GM12892 (cell line): ENCODE data around the gene TNNC1.

ENCODE experiments used
- POLR2A ChIP-seq: IDR thresholded peaks from 2 replicates; pipeline ENCODE4 v1.6.1; 2011; ENCODE audit warnings: low read depth, low read length, control low read depth
- TAF1 ChIP-seq: IDR thresholded peaks from 2 replicates; pipeline ENCODE4 v1.6.1; 2011; ENCODE audit warnings: low read depth, mild to moderate bottlenecking, control low read depth, low read length, borderline replicate concordance

GRCh38 chr3:52404391-52404790, 49.5 kb downstream of the TNNC1 start:
- TF ChIP-seq POLR2A (no peak), TAF1 (no peak)
